Right lobe of liver (tissue), 4 donors: Measurements from ENCODE around the gene CNKSR2.

Experiments
- CTCF ChIP-seq, 4 donors: fragments of 200-600 bp in 3 of 4; fragments of 450-650 bp in 1 of 4; IDR thresholded peaks; one replicate each; pipeline versions ENCODE4 v1.5.1 to v1.8.0; 2016 to 2022; ENCODE audit warnings: antibody characterized with exemption in 4 of 4, mild to moderate bottlenecking in 2 of 4
- POLR2A ChIP-seq: fragments of 450-650 bp; IDR thresholded peaks from one replicate; pipeline ENCODE4 v1.6.1; 2017; ENCODE audit warnings: antibody characterized with exemption, mild to moderate bottlenecking
- donor health status: DM: no; HTN: no; CAD: no.
- donor health status: DM: no; HTN: no; CAD: no.
- donor health status: DM: no; HTN: yes; CAD: no.

GRCh38 chrX:21638311-21638710 is 264.1 kb downstream of the CNKSR2 start:
- TF ChIP-seq CTCF (IDR thresholded peaks at IDR 0.05) (no peak), POLR2A (no peak)
